HEK293T (cell line): Measurements from ENCODE around the gene TTC8.

Source experiments
- CTCF ChIA-PET: fragments of 350-600 bp; formaldehyde crosslinking; extraction: SDS; loops from one replicate; lab custom pipeline; 2021; ENCODE audit warnings: antibody characterized with exemption, inconsistent platforms; lab: Yijun Ruan, JAX
- POLR2A ChIA-PET: fragments of 350-600 bp; formaldehyde crosslinking; extraction: SDS; loops from one replicate; lab custom pipeline; 2020; ENCODE audit warnings: antibody characterized with exemption, inconsistent platforms; lab: Yijun Ruan, JAX
- DNase-seq: peaks from one replicate; pipeline ENCODE4 v3.0.0; 2012; ENCODE audit warnings: mixed read lengths; ENCODE audit errors: extremely low spot score
- ARNT ChIP-seq: fragments of 450-650 bp; IDR thresholded peaks from 2 replicates; pipeline ENCODE4 v1.6.1; 2017; ENCODE audit warnings: mild to moderate bottlenecking
- BHLHE40 ChIP-seq: fragments of 450-650 bp; IDR thresholded peaks from 2 replicates; pipeline ENCODE4 v1.6.1; 2016; ENCODE audit warnings: mild to moderate bottlenecking, moderate library complexity, borderline replicate concordance
- CTBP1 ChIP-seq: fragments of 450-650 bp; IDR thresholded peaks from 2 replicates; pipeline ENCODE4 v1.6.1; 2016; ENCODE audit warnings: borderline replicate concordance
- ELF4 ChIP-seq: fragments of 450-650 bp; IDR thresholded peaks from 2 replicates; pipeline ENCODE4 v1.6.1; 2017; ENCODE audit warnings: antibody characterized with exemption
- FOXA1 ChIP-seq: fragments of 450-650 bp; IDR thresholded peaks from 2 replicates; pipeline ENCODE4 v1.6.1; 2016; ENCODE audit warnings: mild to moderate bottlenecking
- FOXK2 ChIP-seq: fragments of 450-650 bp; IDR thresholded peaks from 2 replicates; pipeline ENCODE4 v1.6.1; 2016; ENCODE audit warnings: mild to moderate bottlenecking
- FOXM1 ChIP-seq: fragments of 450-650 bp; IDR thresholded peaks from 2 replicates; pipeline ENCODE4 v1.6.1; 2017; ENCODE audit warnings: mild to moderate bottlenecking, borderline replicate concordance
- HDGF ChIP-seq: fragments of 450-650 bp; IDR thresholded peaks from 2 replicates; pipeline ENCODE4 v1.6.1; 2017; ENCODE audit warnings: antibody characterized with exemption, borderline replicate concordance
- L3MBTL2 ChIP-seq: fragments of 450-650 bp; conservative IDR thresholded peaks from 2 replicates; pipeline ENCODE4 v1.6.1; 2016; ENCODE audit warnings: mild to moderate bottlenecking
- LEF1 ChIP-seq: fragments of 450-650 bp; IDR thresholded peaks from 2 replicates; pipeline ENCODE4 v1.6.1; 2017; ENCODE audit warnings: mild to moderate bottlenecking, borderline replicate concordance
- NFRKB ChIP-seq: fragments of 450-650 bp; IDR thresholded peaks from 2 replicates; pipeline ENCODE4 v1.6.1; 2016; ENCODE audit warnings: mild to moderate bottlenecking, moderate library complexity
- PKNOX1 ChIP-seq: fragments of 450-650 bp; IDR thresholded peaks from 2 replicates; pipeline ENCODE4 v1.6.1; 2016
- SP1 ChIP-seq: fragments of 450-650 bp; IDR thresholded peaks from 2 replicates; pipeline ENCODE4 v1.6.1; 2017
- SUZ12 ChIP-seq: fragments of 450-650 bp; IDR thresholded peaks from 2 replicates; pipeline ENCODE4 v1.6.1; 2016; ENCODE audit warnings: mild to moderate bottlenecking
- TARDBP ChIP-seq: fragments of 450-650 bp; IDR thresholded peaks from 2 replicates; pipeline ENCODE4 v1.6.1; 2016
- ZNF384 ChIP-seq: fragments of 450-650 bp; IDR thresholded peaks from 2 replicates; pipeline ENCODE4 v1.6.1; 2016

TTC8 gene

DNA sequence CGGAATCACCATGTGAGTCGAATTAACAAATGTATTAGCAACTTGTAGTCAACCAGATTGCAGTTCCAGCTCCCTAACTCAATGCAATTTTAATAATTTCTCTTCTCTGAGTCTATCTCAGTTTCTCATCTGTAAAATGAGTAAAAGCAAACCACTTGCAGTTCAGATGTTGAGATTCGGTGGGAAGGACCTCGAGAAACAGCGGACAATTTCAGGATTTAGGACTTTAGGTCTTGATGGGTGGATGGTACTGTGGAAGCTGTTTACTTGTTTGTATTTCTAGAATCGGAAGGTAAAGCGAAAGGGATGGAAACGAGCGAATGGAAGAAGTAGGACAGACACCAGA, 510 bp upstream of the TTC8 start:
- ChIA-PET CTCF (no interaction called here), POLR2A (interaction anchor here (0.7 to 1.6 kb wide), 6 partner anchors 12 to 31 kb away, joined by 4 to 11 read pairs (median 5); partner anchors contain the start of gene EML5)
- no peak for TF ChIP-seq ARNT
- TF ChIP-seq NFRKB, result no peak
- TF ChIP-seq FOXM1, result no peak
- no peak for TF ChIP-seq SP1
- DNase-seq, result no peak

DNA sequence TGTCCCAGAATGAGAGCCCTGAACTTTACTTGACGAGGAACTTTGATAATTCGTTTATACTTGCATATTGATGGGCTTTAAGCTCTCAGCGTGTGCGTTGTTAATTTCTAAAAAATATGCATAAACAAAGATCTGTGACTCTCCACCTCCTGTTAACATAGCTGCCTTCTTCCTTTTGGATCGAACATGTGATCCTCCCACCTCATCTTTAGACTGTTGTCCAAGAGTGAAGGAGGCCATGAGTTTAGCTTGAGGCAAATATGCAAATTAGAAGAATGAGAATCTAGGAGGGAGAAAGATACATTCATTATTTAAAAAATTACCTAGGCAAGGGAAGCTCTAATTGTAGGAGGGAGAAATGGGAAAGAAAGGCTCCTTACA, 617 bp downstream of the TTC8 start:
- DNase-seq, result no peak
- ChIA-PET CTCF (interaction anchor here (0.6 kb wide), 1 partner anchor 570 kb away, joined by 3 read pairs; no protein-coding TSS in a partner anchor), POLR2A (interaction anchor here (0.8 to 1.6 kb wide), 8 partner anchors 9 to 157 kb away, joined by 3 to 11 read pairs (median 4); partner anchors contain the start of gene EML5)
- TF ChIP-seq SUZ12 (no peak), L3MBTL2 (no peak; the same call in 1 of the 2 replicates), HDGF (no peak), ARNT (no peak), ZNF384 (no peak), FOXA1 (no peak), SP1 (no peak), PKNOX1 (no peak), ELF4 (no peak), CTBP1 (no peak), LEF1 (no peak), BHLHE40 (no peak), NFRKB (no peak), FOXK2 (no peak), TARDBP (no peak), FOXM1 (no peak)

- ChIA-PET CTCF (interaction anchor here (0.6 kb wide), 1 partner anchor 569 kb away, joined by 3 read pairs; no protein-coding TSS in a partner anchor), POLR2A (interaction anchor here (1.0 to 1.6 kb wide), 6 partner anchors 9 to 28 kb away, joined by 3 to 8 read pairs (median 4); no protein-coding TSS in a partner anchor)
- no peak for DNase-seq
Observed at GRCh38 chr14:88825503-88825902, 1.1 kb downstream of the TTC8 start.

GRCh38 chr14:88829188-88829587, 4.7 kb downstream of the TTC8 start:
- POLR2A ChIA-PET, result no interaction called here
- no peak for DNase-seq
- CTCF ChIA-PET, result interaction anchor here (0.8 kb wide), 1 partner anchor 162 kb away, joined by 5 read pairs; no protein-coding TSS in a partner anchor
- TF ChIP-seq LEF1 (no peak), CTBP1 (no peak), FOXA1 (no peak), NFRKB (no peak)

More at GRCh38 chr14:88825503-88825902, 1.1 kb downstream of the TTC8 start:
- TF ChIP-seq ARNT, result no peak
- no peak for TF ChIP-seq CTBP1
- TF ChIP-seq SUZ12, result no peak
- TF ChIP-seq HDGF, result no peak
- TF ChIP-seq ZNF384, result no peak
- no peak for TF ChIP-seq TARDBP
- no peak for TF ChIP-seq PKNOX1
- no peak for TF ChIP-seq L3MBTL2
- no peak for TF ChIP-seq FOXA1
- TF ChIP-seq NFRKB, result no peak
- TF ChIP-seq ELF4, result no peak
- no peak for TF ChIP-seq FOXM1
- no peak for TF ChIP-seq SP1
- TF ChIP-seq BHLHE40, result no peak
- no peak for TF ChIP-seq LEF1
- no peak for TF ChIP-seq FOXK2

DNA sequence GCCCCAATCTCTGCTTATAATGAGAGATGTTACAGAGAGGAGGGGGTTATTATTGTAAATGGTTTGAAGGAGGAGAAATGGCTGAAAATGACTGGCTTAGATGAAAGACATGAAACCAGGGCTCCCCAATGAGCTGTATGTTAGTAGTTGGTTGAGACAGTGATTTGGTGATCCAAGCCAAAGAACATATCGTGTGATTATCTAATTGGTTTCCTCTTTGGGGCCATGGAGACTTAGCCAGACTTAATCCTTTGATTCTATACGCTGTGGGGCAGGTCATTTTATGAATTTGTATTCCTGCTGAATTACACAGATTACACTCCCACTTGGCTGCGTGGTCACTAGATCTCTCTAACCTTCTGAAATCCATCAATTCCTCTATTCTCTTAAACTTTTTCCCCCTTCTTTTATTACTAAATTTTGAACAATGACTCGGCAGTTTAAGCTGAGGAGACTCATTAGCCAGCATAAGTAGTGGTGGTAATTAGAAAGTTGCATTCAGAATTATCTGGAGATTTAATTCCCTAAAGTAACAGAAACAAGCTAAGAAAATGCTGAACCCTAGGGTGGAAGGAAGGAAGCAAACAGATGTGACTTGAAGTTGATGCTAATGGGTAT, 5.3 kb downstream of the TTC8 start:
- no peak for DNase-seq
- TF ChIP-seq ELF4 (no peak), HDGF (no peak), L3MBTL2 (no peak), NFRKB (no peak), FOXM1 (no peak), FOXA1 (no peak), SUZ12 (no peak), FOXK2 (no peak), ZNF384 (no peak)
- CTCF ChIA-PET, result interaction anchor here (0.5 to 0.8 kb wide), 2 partner anchors 163 to 309 kb away, joined by 3 to 5 read pairs; no protein-coding TSS in a partner anchor
- POLR2A ChIA-PET, result no interaction called here

DNA sequence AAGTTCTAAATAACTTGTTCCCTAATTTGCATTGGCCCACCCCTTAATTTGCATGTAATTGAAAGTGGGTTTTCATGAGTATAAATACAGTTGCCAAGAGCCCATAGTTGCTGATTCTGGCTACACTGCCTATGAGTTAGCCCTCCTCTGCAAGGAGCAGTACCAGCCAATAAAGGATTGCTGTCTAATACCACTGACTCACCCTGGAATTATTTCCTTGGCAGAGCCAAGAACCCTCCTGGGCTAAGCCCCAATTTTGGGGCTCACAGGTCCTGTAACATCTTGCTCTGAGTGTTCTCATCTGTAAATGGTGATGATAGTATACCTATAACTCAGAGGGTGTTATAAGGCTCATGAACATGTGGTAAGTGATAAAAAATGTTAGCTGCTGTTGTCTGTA, 6.8 kb downstream of the TTC8 start:
- ChIA-PET POLR2A (no interaction called here), CTCF (no interaction called here)
- no peak for DNase-seq
- TF ChIP-seq NFRKB (no peak), FOXK2 (no peak), FOXA1 (no peak), TARDBP (no peak), SP1 (no peak)

GRCh38 chr14:88834883-88835431, 10.5 kb downstream of the TTC8 start:
- TF ChIP-seq SUZ12 (no peak), HDGF (no peak), BHLHE40 (no peak), ELF4 (no peak), TARDBP (no peak), CTBP1 (no peak), ARNT (no peak)
- no peak for DNase-seq
- CTCF ChIA-PET, result no interaction called here
- POLR2A ChIA-PET, result interaction anchor here (1.4 kb wide), 1 partner anchor 10 kb away, joined by 4 read pairs; the partner anchor contains the start of gene TTC8
